ENCODE data around the gene TXNL4B. TPM values are rescaled to one million over a fixed set of nuclear protein-coding genes. Genes with fewer than 3 reads are reported as not detected.

TXNL4B gene
- total RNA-seq, 1 experiment from 2014 or later = 12.2 TPM

- H2AFZ ChIP-seq = no peak overlapping the region
- H3K27me3 ChIP-seq (ENCODE audit: insufficient read depth, low read depth) = no peaks in the 10 kb centered on the region
- CTCF ChIA-PET = no interaction called here
- no TSS peak for BruUV-seq (replicated peaks)
- no peak overlapping the region for H3K27ac ChIP-seq
- H3K4me1 ChIP-seq (replicated peaks; ENCODE audit: insufficient read depth) = no peaks in the 10 kb centered on the region
- POLR2A ChIA-PET (ENCODE audit: unreplicated experiment) = no interaction called here
- H3K4me3 ChIP-seq = no peak overlapping the region
- TF ChIP-seq CTCF (conservative IDR thresholded peaks at IDR 0.05) (no peak), EZH2 (IDR thresholded peaks at IDR 0.05; ENCODE audit: low read depth) (no peak)
- H3F3A ChIP-seq (ENCODE audit: insufficient read depth, low read depth) = no peaks in the 10 kb centered on the region; the same call in 1 of the 2 replicates
- H3K79me2 ChIP-seq (ENCODE audit: low read depth) = no peaks in the 10 kb centered on the region
- no peaks in the 10 kb centered on the region for H4K20me1 ChIP-seq (ENCODE audit: insufficient read depth)
- no peaks in the 10 kb centered on the region for H3K9me2 ChIP-seq (ENCODE audit: insufficient read depth)
- no peak overlapping the region for H3K4me2 ChIP-seq
- H3K36me3 ChIP-seq (ENCODE audit: low read depth) = no peaks in the 10 kb centered on the region; the same call in 1 of the 2 replicates
- intact Hi-C loops (cut with micrococcal nuclease; ENCODE audit: unreplicated experiment) = no loop called here
- DNase-seq = no peak
- H3K9me3 ChIP-seq (ENCODE audit: insufficient read depth, low read depth) = no peaks in the 10 kb centered on the region
These were observed 15.9 kb upstream of the TXNL4B start for GRCh38 chr16:72109300-72109699.

DNA sequence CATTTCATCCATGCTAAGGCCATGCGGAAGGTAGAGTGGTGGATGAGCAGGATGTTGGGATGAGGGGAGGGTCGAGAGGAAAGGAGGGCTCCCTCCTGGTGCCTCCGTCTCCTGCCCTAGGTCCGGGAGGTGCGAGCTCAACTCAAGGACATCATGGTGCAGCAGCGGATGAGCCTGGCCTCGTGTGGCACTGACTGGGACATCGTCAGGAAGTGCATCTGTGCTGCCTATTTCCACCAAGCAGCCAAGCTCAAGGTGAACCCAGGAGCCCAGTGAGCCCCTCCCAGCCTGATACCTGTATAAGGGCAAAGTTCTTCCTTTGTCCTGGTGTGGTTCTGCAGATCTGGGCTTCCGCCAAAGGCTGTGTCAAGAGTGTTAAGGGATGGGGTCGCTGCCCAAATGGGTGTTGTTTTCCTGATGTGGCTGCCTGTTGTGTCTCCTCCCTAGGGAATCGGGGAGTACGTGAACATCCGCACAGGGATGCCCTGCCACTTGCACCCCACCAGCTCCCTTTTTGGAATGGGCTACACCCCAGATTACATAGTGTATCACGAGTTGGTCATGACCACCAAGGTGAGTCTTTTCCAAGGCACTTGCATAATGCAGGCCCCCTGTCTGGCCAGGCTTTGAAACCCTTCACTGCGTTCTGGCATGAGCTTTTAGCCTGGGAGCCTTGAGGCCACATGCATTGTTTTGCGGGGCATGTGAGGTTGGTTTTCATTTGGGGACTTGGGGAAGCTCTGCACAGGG, 15.1 kb upstream of the TXNL4B start:
- H3K27ac ChIP-seq = no peak overlapping the region
- DNase-seq = no peak
- no peaks in the 10 kb centered on the region for H3K79me2 ChIP-seq (ENCODE audit: low read depth)
- no peaks in the 10 kb centered on the region; the same call in 1 of the 2 replicates for H3F3A ChIP-seq (ENCODE audit: insufficient read depth, low read depth)
- no peak overlapping the region for H3K4me3 ChIP-seq
- H3K9me2 ChIP-seq (ENCODE audit: insufficient read depth) = no peaks in the 10 kb centered on the region
- no peaks in the 10 kb centered on the region for H4K20me1 ChIP-seq (ENCODE audit: insufficient read depth)
- intact Hi-C loops (cut with micrococcal nuclease; ENCODE audit: unreplicated experiment) = no loop called here
- TF ChIP-seq EZH2 (IDR thresholded peaks at IDR 0.05; ENCODE audit: low read depth) (no peak), CTCF (conservative IDR thresholded peaks at IDR 0.05) (no peak)
- ChIA-PET CTCF (no interaction called here), POLR2A (ENCODE audit: unreplicated experiment) (no interaction called here)
- no peaks in the 10 kb centered on the region for H3K9me3 ChIP-seq (ENCODE audit: insufficient read depth, low read depth)
- no peak overlapping the region for H2AFZ ChIP-seq
- H3K4me2 ChIP-seq = no peak overlapping the region
- BruUV-seq (replicated peaks) = no TSS peak
- H3K36me3 ChIP-seq (ENCODE audit: low read depth) = no peaks in the 10 kb centered on the region; the same call in 1 of the 2 replicates
- H3K27me3 ChIP-seq (ENCODE audit: insufficient read depth, low read depth) = no peaks in the 10 kb centered on the region
- no peaks in the 10 kb centered on the region for H3K4me1 ChIP-seq (replicated peaks; ENCODE audit: insufficient read depth)

DNA sequence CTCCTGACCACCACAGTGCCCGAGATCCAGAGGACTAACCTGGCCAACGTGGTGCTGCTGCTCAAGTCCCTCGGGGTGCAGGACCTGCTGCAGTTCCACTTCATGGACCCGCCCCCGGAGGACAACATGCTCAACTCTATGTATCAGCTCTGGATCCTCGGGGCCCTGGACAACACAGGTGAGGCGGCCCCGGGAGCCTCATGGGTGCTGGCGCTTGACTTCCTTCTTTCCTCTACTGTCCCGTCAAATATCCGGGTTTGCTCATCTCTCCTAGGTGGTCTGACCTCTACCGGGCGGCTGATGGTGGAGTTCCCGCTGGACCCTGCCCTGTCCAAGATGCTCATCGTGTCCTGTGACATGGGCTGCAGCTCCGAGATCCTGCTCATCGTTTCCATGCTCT, 14.0 kb upstream of the TXNL4B start:
- Histone ChIP-seq H3K4me1 (replicated peaks; ENCODE audit: insufficient read depth) (no peaks in the 10 kb centered on the region), H3F3A (ENCODE audit: insufficient read depth, low read depth) (no peaks in the 10 kb centered on the region), H3K27ac (no peak overlapping the region), H3K4me3 (no peak overlapping the region), H4K20me1 (ENCODE audit: insufficient read depth) (no peaks in the 10 kb centered on the region), H3K27me3 (ENCODE audit: insufficient read depth, low read depth) (no peaks in the 10 kb centered on the region), H3K79me2 (ENCODE audit: low read depth) (no peaks in the 10 kb centered on the region), H3K4me2 (no peak overlapping the region), H3K9me3 (ENCODE audit: insufficient read depth, low read depth) (no peaks in the 10 kb centered on the region), H3K9me2 (ENCODE audit: insufficient read depth) (no peaks in the 10 kb centered on the region), H2AFZ (no peak overlapping the region), H3K36me3 (ENCODE audit: low read depth) (no peaks in the 10 kb centered on the region; the same call in 1 of the 2 replicates)
- CTCF ChIA-PET = no interaction called here
- DNase-seq = no peak
- intact Hi-C loops (cut with micrococcal nuclease; ENCODE audit: unreplicated experiment) = no loop called here
- no TSS peak for BruUV-seq (replicated peaks)
- POLR2A ChIA-PET (ENCODE audit: unreplicated experiment) = no interaction called here
- TF ChIP-seq CTCF (conservative IDR thresholded peaks at IDR 0.05) (no peak), EZH2 (IDR thresholded peaks at IDR 0.05; ENCODE audit: low read depth) (no peak)

Data from PC-9 (cell line).